ENCODE data around the gene PPM1E. TPM values are rescaled to one million over a fixed set of nuclear protein-coding genes. Genes with fewer than 3 reads are reported as not detected.

PPM1E gene
- total and polyA plus RNA-seq, 4 donors: 0.08 to 1.3 (median 0.66) TPM

DNA sequence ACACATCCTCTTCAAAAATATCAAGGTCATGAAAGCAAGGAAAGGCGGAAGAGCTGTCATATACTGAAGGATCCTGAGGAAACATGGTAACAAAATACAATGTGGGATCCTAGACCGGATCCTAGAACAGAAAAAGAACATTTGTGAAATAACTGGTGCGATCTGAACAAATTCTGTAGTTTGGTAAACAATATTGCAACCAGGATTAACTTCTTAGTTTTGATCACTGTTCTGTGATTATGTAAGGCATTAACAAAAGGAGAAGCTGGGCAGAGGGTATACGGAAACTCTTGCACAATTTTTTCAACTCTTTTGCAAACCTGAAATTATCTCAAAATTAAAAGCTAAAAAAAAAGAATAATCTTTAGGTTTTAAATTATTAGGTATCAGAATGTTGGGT is 241.3 kb downstream of the PPM1E start:
- Histone ChIP-seq H3K9me3 (ENCODE audit: control insufficient read depth in 4 of 4, insufficient read depth in 3 of 4, low read length in 3 of 4) (no peaks in the 10 kb centered on the region), H3K36me3 (ENCODE audit: control insufficient read depth in 4 of 4, insufficient read depth in 4 of 4, low read length in 4 of 4) (peaks cover 5 to 14% (median 8%) of the 10 kb centered on the region in 4 donors), H3K27ac (ENCODE audit: low read depth in 1 of 2, low read length in 1 of 2) (no peak overlapping the region), H3K4me3 (no peak overlapping the region), H3K4me1 (ENCODE audit: control insufficient read depth in 5 of 5, insufficient read depth in 5 of 5, low read length in 5 of 5) (peaks cover 0 to under 1% (median 0%) of the 10 kb centered on the region in 5 donors), H3K9ac (ENCODE audit: insufficient read depth in 1 of 2, low read length in 2 of 2) (no peak overlapping the region), H3K27me3 (ENCODE audit: control insufficient read depth in 3 of 3, insufficient read depth in 3 of 3, low read length in 2 of 3) (no peaks in the 10 kb centered on the region)
- DNase-seq (no peak), ATAC-seq (ENCODE audit: insufficient read depth, low FRiP score) (no peak)
- WGBS, 2 donors: 33 to 66% methylated on average over 4 of the region's 4 CpGs
- TF ChIP-seq, protein P1, sequence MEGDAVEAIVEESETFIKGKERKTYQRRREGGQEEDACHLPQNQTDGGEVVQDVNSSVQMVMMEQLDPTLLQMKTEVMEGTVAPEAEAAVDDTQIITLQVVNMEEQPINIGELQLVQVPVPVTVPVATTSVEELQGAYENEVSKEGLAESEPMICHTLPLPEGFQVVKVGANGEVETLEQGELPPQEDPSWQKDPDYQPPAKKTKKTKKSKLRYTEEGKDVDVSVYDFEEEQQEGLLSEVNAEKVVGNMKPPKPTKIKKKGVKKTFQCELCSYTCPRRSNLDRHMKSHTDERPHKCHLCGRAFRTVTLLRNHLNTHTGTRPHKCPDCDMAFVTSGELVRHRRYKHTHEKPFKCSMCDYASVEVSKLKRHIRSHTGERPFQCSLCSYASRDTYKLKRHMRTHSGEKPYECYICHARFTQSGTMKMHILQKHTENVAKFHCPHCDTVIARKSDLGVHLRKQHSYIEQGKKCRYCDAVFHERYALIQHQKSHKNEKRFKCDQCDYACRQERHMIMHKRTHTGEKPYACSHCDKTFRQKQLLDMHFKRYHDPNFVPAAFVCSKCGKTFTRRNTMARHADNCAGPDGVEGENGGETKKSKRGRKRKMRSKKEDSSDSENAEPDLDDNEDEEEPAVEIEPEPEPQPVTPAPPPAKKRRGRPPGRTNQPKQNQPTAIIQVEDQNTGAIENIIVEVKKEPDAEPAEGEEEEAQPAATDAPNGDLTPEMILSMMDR (IDR thresholded peaks at IDR 0.05; ENCODE audit: control extremely low read depth, extremely low read depth): no peak

DNA sequence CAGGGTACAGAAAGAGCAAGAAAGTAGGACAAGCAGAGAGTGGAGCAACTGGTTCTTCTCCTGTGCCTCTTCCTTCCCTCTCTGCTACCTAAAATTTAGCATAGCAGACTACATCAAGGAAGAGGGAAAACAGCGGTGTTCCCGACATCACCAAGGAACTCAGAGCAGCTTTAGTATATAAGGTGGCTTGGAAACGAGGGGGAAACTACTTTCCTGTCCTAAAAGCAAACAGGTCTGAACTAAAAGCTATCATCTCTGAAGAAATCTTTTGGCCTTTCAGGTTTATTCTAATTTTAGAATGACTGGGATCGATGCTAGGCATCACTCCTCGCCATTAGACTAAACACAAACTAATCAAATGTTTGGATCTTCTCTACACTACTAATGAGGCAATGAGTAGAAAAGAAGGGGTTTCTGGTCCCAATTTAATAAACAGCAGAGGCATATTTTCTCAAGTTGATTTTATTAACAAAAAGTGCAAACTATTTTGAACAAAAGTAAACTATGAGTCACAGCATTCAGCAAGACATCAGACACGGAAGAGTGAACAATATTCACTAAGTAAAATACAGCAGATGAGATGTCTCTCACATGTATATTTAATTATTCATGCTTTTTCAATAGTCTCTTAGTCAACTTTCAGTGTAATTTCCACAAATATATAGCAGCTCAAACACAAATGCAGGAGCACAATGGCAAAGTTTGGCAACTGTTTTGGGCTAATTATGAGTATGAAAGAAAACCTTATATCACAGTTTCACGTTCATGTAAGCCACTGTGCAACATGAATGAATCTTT is 242.3 kb downstream of the PPM1E start:
- WGBS, 2 donors: 60 to 81% methylated on average over 7 of the region's 7 CpGs
- H3K27ac ChIP-seq (ENCODE audit: low read depth in 1 of 2, low read length in 1 of 2): no peak overlapping the region
- no peaks in the 10 kb centered on the region for H3K9me3 ChIP-seq (ENCODE audit: control insufficient read depth in 4 of 4, insufficient read depth in 3 of 4, low read length in 3 of 4)
- no peaks in the 10 kb centered on the region for H3K4me1 ChIP-seq (ENCODE audit: control insufficient read depth in 5 of 5, insufficient read depth in 5 of 5, low read length in 5 of 5)
- DNase-seq (no peak), ATAC-seq (ENCODE audit: insufficient read depth, low FRiP score) (no peak)
- no peaks in the 10 kb centered on the region for H3K27me3 ChIP-seq (ENCODE audit: control insufficient read depth in 3 of 3, insufficient read depth in 3 of 3, low read length in 2 of 3)
- TF ChIP-seq, protein P1 (IDR thresholded peaks at IDR 0.05; ENCODE audit: control extremely low read depth, extremely low read depth): no peak
- no peak overlapping the region for H3K9ac ChIP-seq (ENCODE audit: insufficient read depth in 1 of 2, low read length in 2 of 2)
- no peak overlapping the region for H3K4me3 ChIP-seq
- peaks cover 5 to 14% (median 8%) of the 10 kb centered on the region in 4 donors for H3K36me3 ChIP-seq (ENCODE audit: control insufficient read depth in 4 of 4, insufficient read depth in 4 of 4, low read length in 4 of 4)

DNA sequence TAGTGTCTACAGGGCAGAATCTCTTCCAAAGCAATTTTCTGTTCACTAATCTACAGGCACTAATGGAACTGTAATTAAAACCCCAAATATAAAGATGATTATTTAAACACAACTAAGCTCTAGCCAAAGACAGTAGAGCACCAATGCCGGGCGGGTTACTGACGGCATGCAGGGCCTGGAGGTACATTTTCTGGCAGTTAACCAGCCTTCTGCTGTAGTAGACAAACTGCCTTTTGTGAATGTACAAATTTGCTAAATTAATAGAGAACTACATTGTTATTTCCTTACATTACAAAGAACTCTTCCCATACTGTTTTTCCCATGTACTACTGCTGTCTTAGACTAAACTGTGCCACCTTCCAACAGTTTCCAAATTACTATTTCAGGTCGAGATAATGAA is 243.2 kb downstream of the PPM1E start:
- DNase-seq (no peak), ATAC-seq (ENCODE audit: insufficient read depth, low FRiP score) (no peak)
- H3K27me3 ChIP-seq (ENCODE audit: control insufficient read depth in 3 of 3, insufficient read depth in 3 of 3, low read length in 2 of 3): no peaks in the 10 kb centered on the region
- H3K27ac ChIP-seq (ENCODE audit: low read depth in 1 of 2, low read length in 1 of 2): no peak overlapping the region
- H3K9me3 ChIP-seq (ENCODE audit: control insufficient read depth in 4 of 4, insufficient read depth in 3 of 4, low read length in 3 of 4): no peaks in the 10 kb centered on the region
- H3K4me1 ChIP-seq (ENCODE audit: control insufficient read depth in 5 of 5, insufficient read depth in 5 of 5, low read length in 5 of 5): no peaks in the 10 kb centered on the region
- H3K36me3 ChIP-seq (ENCODE audit: control insufficient read depth in 4 of 4, insufficient read depth in 4 of 4, low read length in 4 of 4): peaks cover 5 to 14% (median 8%) of the 10 kb centered on the region in 4 donors
- WGBS, 2 donors: 91 to 93% methylated on average over 4 of the region's 4 CpGs
- no peak overlapping the region for H3K4me3 ChIP-seq
- TF ChIP-seq, protein P1 (IDR thresholded peaks at IDR 0.05; ENCODE audit: control extremely low read depth, extremely low read depth): no peak
- H3K9ac ChIP-seq (ENCODE audit: insufficient read depth in 1 of 2, low read length in 2 of 2): no peak overlapping the region

Measured in lung (tissue), 12 donors.